HepG2 (cell line): ENCODE results near the gene TSPAN9. TPM values are rescaled to one million over a fixed set of nuclear protein-coding genes. Genes with fewer than 3 reads are reported as not detected.

Source experiments
- ATF7-NPFF ChIP-seq: sonication (generic); formaldehyde crosslinking; IDR thresholded peaks from 2 replicates; pipeline ENCODE4 v1.8.1; 2023; ENCODE audit warnings: mild to moderate bottlenecking, low read depth, missing genetic modification reagents, moderate library complexity
- GABPA ChIP-seq, 2 experiments: IDR thresholded peaks; 2 replicates each; pipeline ENCODE4 v1.6.1; 2011 to 2016; ENCODE audit warnings: low read depth in 2 of 2, low read length in 1 of 2, missing biosample characterization in 1 of 2, missing genetic modification characterization in 1 of 2
- GMEB2 ChIP-seq: IDR thresholded peaks from 2 replicates; pipeline ENCODE4 v1.6.1; 2016; ENCODE audit warnings: missing biosample characterization, missing genetic modification reagents, low read depth
- KLF6 ChIP-seq: IDR thresholded peaks from 2 replicates; pipeline ENCODE4 v1.8.0; 2016; ENCODE audit warnings: missing biosample characterization, missing genetic modification reagents
- MXD4 ChIP-seq: IDR thresholded peaks from 2 replicates; pipeline ENCODE4 v1.6.1; 2016; ENCODE audit warnings: mild to moderate bottlenecking, missing biosample characterization, missing genetic modification reagents
- NR2F1 ChIP-seq, 2 experiments: fragments of 450-650 bp in 1 of 2; formaldehyde crosslinking in 1 of 2; IDR thresholded peaks; 2 replicates each; pipeline versions ENCODE4 v1.5.0 to v1.6.1; 2016 to 2020; ENCODE audit warnings: mild to moderate bottlenecking in 1 of 2, missing compliant biosample characterization in 1 of 2, missing genetic modification reagents in 1 of 2, moderate library complexity in 1 of 2
- SNRNP70 ChIP-seq: fragments of 200-400 bp; formaldehyde crosslinking; IDR thresholded peaks from 2 replicates; pipeline ENCODE4 v1.6.1; 2017; ENCODE audit warnings: mild to moderate bottlenecking, low read depth, low read length, moderate library complexity
- TBX2 ChIP-seq: sonication (generic); formaldehyde crosslinking; IDR thresholded peaks from 2 replicates; pipeline ENCODE4 v1.5.0; 2020; ENCODE audit warnings: missing genetic modification reagents, mild to moderate bottlenecking, borderline replicate concordance
- ZNF563 ChIP-seq: sonication (generic); formaldehyde crosslinking; IDR thresholded peaks from 2 replicates; pipeline ENCODE4 v1.8.0; 2022; ENCODE audit warnings: mild to moderate bottlenecking, moderate library complexity, missing genetic modification reagents
- polyA plus RNA-seq, 8 experiments: library from polyadenylated mRNA; depleted of rRNA in 3 of 8; stranded (reverse) in 7 of 8; unstranded in 1 of 8; fragments of >200 nt; fragmentation: Illumina TruSeq in 4 of 8; extraction: Trizol in 4 of 8; gene quantifications; 2 replicates each; pipeline versions ENCODE4 v1.2.1 to v1.2.3, GENCODE V29; 2011 to 2016; ENCODE audit warnings: low read depth in 4 of 8, missing spikeins in 1 of 8, mixed read lengths in 1 of 8; ENCODE audit not compliant: insufficient read depth in 1 of 8
- total RNA-seq, 5 experiments: library from RNA; depleted of rRNA; stranded (reverse); fragments of >200 nt; fragmentation: Illumina TruSeq; extraction: Trizol; gene quantifications; 2 replicates each; pipeline ENCODE4 v1.2.3, GENCODE V29; 2016; ENCODE audit warnings: low read depth in 1 of 5
- TF ChIP-seq, protein P1 (sequence below): IDR thresholded peaks from 2 replicates; pipeline ENCODE4 v1.6.1; 2016
- TF ChIP-seq, protein P2 (sequence below), 2 experiments: sonication (generic) in 1 of 2; formaldehyde crosslinking in 1 of 2; IDR thresholded peaks; 2 replicates each; pipeline versions ENCODE4 v1.4.0 to v1.6.1; 2016 to 2020; ENCODE audit warnings: borderline replicate concordance in 1 of 2, low read depth in 1 of 2, mild to moderate bottlenecking in 1 of 2, missing genetic modification reagents in 1 of 2
- TF ChIP-seq, protein P3 (sequence below): sonication (generic); formaldehyde crosslinking; IDR thresholded peaks from 2 replicates; pipeline ENCODE4 v1.4.0; 2020; ENCODE audit warnings: mild to moderate bottlenecking, missing genetic modification reagents
- TF ChIP-seq, protein P4 (sequence below): sonication (generic); formaldehyde crosslinking; IDR thresholded peaks from 2 replicates; pipeline ENCODE4 v1.5.1; 2020; ENCODE audit warnings: missing genetic modification reagents, mild to moderate bottlenecking, borderline replicate concordance

Gene TSPAN9
- total and polyA plus RNA-seq, 2 of the 13 experiments (the other 11 are each of a cell fraction or from before 2014, with no cell fraction given): 18.1 to 42.3 TPM

- TF ChIP-seq, protein P1, sequence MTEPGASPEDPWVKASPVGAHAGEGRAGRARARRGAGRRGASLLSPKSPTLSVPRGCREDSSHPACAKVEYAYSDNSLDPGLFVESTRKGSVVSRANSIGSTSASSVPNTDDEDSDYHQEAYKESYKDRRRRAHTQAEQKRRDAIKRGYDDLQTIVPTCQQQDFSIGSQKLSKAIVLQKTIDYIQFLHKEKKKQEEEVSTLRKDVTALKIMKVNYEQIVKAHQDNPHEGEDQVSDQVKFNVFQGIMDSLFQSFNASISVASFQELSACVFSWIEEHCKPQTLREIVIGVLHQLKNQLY (CRISPR knock-in tag): no peak
- TF ChIP-seq NR2F1 (CRISPR knock-in tag; IDR thresholded peaks at IDR 0.05): no peak
- TF ChIP-seq MXD4: no peak
- TF ChIP-seq, protein P2, sequence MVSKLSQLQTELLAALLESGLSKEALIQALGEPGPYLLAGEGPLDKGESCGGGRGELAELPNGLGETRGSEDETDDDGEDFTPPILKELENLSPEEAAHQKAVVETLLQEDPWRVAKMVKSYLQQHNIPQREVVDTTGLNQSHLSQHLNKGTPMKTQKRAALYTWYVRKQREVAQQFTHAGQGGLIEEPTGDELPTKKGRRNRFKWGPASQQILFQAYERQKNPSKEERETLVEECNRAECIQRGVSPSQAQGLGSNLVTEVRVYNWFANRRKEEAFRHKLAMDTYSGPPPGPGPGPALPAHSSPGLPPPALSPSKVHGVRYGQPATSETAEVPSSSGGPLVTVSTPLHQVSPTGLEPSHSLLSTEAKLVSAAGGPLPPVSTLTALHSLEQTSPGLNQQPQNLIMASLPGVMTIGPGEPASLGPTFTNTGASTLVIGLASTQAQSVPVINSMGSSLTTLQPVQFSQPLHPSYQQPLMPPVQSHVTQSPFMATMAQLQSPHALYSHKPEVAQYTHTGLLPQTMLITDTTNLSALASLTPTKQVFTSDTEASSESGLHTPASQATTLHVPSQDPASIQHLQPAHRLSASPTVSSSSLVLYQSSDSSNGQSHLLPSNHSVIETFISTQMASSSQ (IDR thresholded peaks at IDR 0.05; ENCODE audit: low read depth): no peak
- TF ChIP-seq, protein P2 (CRISPR knock-in tag; IDR thresholded peaks at IDR 0.05; ENCODE audit: borderline replicate concordance): no peak
- no peak for TF ChIP-seq ZNF563 (CRISPR knock-in tag)
- TF ChIP-seq KLF6: no peak
- TF ChIP-seq, protein P3, sequence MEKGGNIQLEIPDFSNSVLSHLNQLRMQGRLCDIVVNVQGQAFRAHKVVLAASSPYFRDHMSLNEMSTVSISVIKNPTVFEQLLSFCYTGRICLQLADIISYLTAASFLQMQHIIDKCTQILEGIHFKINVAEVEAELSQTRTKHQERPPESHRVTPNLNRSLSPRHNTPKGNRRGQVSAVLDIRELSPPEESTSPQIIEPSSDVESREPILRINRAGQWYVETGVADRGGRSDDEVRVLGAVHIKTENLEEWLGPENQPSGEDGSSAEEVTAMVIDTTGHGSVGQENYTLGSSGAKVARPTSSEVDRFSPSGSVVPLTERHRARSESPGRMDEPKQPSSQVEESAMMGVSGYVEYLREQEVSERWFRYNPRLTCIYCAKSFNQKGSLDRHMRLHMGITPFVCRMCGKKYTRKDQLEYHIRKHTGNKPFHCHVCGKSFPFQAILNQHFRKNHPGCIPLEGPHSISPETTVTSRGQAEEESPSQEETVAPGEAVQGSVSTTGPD: no peak
- no peak for TF ChIP-seq TBX2 (CRISPR knock-in tag)
- TF ChIP-seq GABPA (IDR thresholded peaks at IDR 0.05; ENCODE audit: low read depth, low read length): no peak
- TF ChIP-seq GABPA (CRISPR knock-in tag; IDR thresholded peaks at IDR 0.05; ENCODE audit: low read depth): no peak
- TF ChIP-seq, protein P4, sequence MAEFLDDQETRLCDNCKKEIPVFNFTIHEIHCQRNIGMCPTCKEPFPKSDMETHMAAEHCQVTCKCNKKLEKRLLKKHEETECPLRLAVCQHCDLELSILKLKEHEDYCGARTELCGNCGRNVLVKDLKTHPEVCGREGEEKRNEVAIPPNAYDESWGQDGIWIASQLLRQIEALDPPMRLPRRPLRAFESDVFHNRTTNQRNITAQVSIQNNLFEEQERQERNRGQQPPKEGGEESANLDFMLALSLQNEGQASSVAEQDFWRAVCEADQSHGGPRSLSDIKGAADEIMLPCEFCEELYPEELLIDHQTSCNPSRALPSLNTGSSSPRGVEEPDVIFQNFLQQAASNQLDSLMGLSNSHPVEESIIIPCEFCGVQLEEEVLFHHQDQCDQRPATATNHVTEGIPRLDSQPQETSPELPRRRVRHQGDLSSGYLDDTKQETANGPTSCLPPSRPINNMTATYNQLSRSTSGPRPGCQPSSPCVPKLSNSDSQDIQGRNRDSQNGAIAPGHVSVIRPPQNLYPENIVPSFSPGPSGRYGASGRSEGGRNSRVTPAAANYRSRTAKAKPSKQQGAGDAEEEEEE (CRISPR knock-in tag): no peak
- TF ChIP-seq GMEB2 (CRISPR knock-in tag): no peak
- no peak for TF ChIP-seq ATF7-NPFF (CRISPR knock-in tag)
- no peak for TF ChIP-seq SNRNP70
Observed at GRCh38 chr12:3275171-3276041, 198.2 kb downstream of the TSPAN9 start (continued).
